GM21390 (cell line): ENCODE measurements around the gene ONECUT3.

Experiments used
- ATAC-seq: cut with Tn5 transposase; IDR thresholded peaks from one replicate; pipeline ENCODE4 v1.9.1; 2021; ENCODE audit not compliant: unreplicated experiment

The ONECUT3 gene

GRCh38 chr19:1813192-1814182, 60.2 kb downstream of the ONECUT3 start:
- ATAC-seq = no peak

- ATAC-seq = no peak
These were observed 61.1 kb downstream of the ONECUT3 start for GRCh38 chr19:1814391-1814790.

GRCh38 chr19:1814833-1815604, 61.7 kb downstream of the ONECUT3 start:
- ATAC-seq = no peak

- no peak for ATAC-seq
These were observed 62.6 kb downstream of the ONECUT3 start for GRCh38 chr19:1815605-1816529.

GRCh38 chr19:1816530-1817298, 63.4 kb downstream of the ONECUT3 start:
- ATAC-seq = no peak

GRCh38 chr19:1817553-1818179, 64.4 kb downstream of the ONECUT3 start:
- ATAC-seq = no peak

- no peak for ATAC-seq
These were observed 65.4 kb downstream of the ONECUT3 start for GRCh38 chr19:1818549-1819195.

GRCh38 chr19:1819341-1820255, 66.3 kb downstream of the ONECUT3 start:
- no peak for ATAC-seq

GRCh38 chr19:1822210-1822609, 68.9 kb downstream of the ONECUT3 start:
- no peak for ATAC-seq

- no peak for ATAC-seq
These were observed 69.7 kb downstream of the ONECUT3 start for GRCh38 chr19:1823020-1823419.

- ATAC-seq = no peak
These were observed 70.4 kb downstream of the ONECUT3 start for GRCh38 chr19:1823539-1824251.

- no peak for ATAC-seq
These were observed 70.9 kb downstream of the ONECUT3 start for GRCh38 chr19:1824252-1824622.

- no peak for ATAC-seq
These were observed 72.7 kb downstream of the ONECUT3 start for GRCh38 chr19:1825909-1826556.

GRCh38 chr19:1826557-1827521, 73.5 kb downstream of the ONECUT3 start:
- ATAC-seq = no peak

- no peak for ATAC-seq
These were observed 74.4 kb downstream of the ONECUT3 start for GRCh38 chr19:1827566-1828278.
